Neuron (in vitro differentiated cells): ENCODE data around the gene MEX3D.

Experiments
- H2AFZ ChIP-seq: one replicate; pipeline ENCODE4 v1.6.1; 2013; ENCODE audit warnings: low read depth, mild to moderate bottlenecking, inconsistent platforms, low read length, moderate library complexity
- H3K27me3 ChIP-seq: one replicate; pipeline ENCODE4 v1.6.1; 2013; ENCODE audit warnings: low read length; ENCODE audit not compliant: insufficient read depth
- H3K36me3 ChIP-seq: one replicate; pipeline ENCODE4 v1.6.1; 2013; ENCODE audit warnings: low read length; ENCODE audit not compliant: insufficient read depth
- H3K4me1 ChIP-seq: one replicate; pipeline ENCODE4 v1.6.1; 2013; ENCODE audit warnings: low read length; ENCODE audit not compliant: insufficient read depth
- H3K4me3 ChIP-seq: 2 replicates; pipeline ENCODE4 v1.5.1; 2013; ENCODE audit warnings: mild to moderate bottlenecking, low read length, moderate library complexity
- H3K9me3 ChIP-seq: one replicate; pipeline ENCODE4 v1.6.1; 2013; ENCODE audit warnings: low read length

MEX3D gene

DNA sequence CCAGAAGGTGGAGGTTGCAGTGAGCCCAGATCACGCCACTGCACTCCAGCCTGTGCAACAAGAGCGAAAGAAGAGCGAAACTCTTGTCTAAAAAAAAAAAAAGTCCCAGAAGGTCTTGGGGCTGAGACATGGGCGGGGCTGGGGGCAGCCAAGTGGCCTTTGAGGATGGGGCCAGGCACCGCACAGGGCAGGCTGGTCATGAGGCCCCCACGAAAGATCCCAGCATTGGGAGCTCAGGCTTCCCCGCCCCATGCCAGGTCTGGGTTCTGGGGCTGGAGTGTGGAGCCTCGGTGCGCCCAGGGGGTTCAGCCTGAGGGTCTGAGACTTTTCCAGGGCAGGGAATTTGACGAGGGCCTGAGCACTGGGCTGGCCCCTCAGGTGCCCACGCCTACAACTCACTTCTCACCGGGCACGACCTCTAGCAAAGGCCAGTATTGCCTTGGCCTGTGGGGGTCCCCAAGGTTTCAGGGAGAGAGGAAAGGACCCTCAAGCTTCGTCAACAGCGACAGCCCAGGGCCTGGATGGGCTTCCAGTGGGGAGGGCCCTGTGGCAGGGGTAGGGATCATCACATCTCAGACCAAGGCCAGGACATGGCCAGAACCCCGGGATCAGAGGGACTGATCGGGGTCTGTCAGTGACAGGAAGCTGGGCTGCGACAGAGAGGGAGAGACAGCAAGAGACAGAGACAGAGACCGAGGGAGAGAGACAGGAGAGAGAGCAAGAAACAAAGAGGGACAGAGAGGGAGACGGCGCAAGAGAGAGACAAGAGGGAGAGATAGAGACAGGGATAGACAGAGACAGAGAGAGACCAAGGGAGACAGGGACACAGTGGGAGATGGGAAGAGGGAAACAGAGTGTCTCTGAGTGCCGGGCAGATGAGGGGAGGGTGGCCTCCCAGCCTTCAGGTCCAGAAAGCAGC, 7.5 kb upstream of the MEX3D start:
- Histone ChIP-seq H3K9me3 (no peaks in the 10 kb centered on the region), H3K4me3 (no peak overlapping the region), H3K4me1 (no peaks in the 10 kb centered on the region), H2AFZ (no peak overlapping the region), H3K36me3 (peaks cover 41% of the 10 kb centered on the region), H3K27me3 (no peaks in the 10 kb centered on the region)

DNA sequence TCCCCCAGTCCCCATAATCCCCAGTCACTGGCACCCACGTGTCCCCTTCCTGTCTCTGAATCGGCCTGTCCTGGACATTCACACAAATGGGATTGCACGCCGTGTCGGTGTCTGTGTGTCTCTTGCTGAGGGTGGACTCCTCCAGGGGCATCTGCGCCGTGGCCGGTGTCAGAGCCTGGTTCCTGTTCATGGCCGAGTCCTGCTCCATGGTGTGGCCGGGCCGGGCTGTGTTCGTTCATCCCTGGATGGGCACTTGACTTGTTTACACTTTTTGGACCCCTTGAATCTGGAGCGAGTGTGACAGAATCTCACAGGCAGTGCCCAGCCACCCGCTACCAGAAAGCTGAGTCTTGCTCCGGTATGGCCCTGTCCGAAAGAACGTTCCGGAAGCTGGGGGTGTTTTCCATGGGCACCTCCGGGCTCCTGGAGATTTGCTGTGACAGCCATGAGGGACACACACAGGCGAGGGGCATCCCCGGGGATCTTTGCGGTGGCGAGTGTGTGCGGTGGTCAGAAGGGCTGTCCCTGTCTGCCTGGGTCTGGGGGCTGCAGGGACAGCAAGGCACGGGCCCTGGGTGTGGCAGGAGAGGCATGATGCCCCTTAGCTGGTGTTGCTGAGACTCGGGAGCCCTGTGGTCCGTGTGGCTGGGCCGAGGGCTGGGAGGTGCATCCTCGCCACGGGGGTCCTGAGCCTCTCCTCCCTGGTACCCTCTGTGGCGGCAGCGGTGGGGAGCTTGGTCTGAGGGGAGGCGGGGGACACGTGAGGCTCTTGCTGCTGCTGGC, 6.4 kb upstream of the MEX3D start:
- Histone ChIP-seq H3K9me3 (no peaks in the 10 kb centered on the region), H3K4me3 (no peak overlapping the region), H3K4me1 (no peaks in the 10 kb centered on the region), H3K36me3 (peaks cover 31% of the 10 kb centered on the region), H2AFZ (no peak overlapping the region), H3K27me3 (no peaks in the 10 kb centered on the region)

DNA sequence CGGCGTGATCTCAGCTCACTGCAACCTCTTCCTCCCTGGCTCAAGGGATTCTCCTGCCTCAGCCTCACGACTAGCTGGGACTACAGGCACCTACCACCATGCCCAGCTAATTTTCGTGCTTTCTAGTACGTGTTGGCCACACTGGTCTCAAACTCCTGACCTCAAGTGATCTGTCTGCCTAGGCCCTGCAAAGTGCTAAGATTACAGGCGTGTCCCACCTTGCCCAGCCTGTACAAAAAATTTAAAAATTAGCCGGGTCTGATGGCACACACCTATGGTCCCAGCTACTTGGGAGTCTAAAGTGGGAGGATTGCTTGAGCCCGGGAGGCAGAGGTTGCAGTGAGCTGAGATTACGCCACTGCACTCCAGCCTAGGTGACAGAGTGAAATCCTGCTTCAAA, 4.7 kb upstream of the MEX3D start:
- Histone ChIP-seq H3K27me3 (no peaks in the 10 kb centered on the region), H3K4me3 (no peak overlapping the region), H2AFZ (no peak overlapping the region), H3K9me3 (no peaks in the 10 kb centered on the region), H3K4me1 (peaks cover 2% of the 10 kb centered on the region), H3K36me3 (peaks cover 20% of the 10 kb centered on the region)

DNA sequence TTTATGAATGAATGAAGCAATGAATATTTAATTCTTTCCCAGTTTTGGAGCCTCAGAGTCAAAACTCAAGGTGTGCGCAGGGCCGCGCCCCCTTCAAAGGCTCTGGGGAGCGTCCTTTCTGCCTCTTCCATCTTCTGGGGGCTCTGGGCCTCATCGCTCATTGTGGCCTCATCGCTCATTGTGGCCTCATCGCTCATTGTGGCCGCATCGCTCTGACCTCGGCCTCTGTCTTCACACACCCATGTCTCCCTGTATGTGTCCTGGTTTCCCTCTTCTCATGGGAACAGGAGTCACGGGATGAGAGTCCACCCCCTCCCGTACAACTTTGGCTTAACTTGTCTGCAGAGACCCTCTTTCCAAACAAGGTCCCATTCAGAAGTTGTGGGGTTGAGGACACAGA, 3.2 kb upstream of the MEX3D start:
- Histone ChIP-seq H3K4me1 (peaks cover 2% of the 10 kb centered on the region), H3K9me3 (no peaks in the 10 kb centered on the region), H3K27me3 (no peaks in the 10 kb centered on the region), H3K4me3 (no peak overlapping the region), H3K36me3 (peaks cover 6% of the 10 kb centered on the region), H2AFZ (no peak overlapping the region)

DNA sequence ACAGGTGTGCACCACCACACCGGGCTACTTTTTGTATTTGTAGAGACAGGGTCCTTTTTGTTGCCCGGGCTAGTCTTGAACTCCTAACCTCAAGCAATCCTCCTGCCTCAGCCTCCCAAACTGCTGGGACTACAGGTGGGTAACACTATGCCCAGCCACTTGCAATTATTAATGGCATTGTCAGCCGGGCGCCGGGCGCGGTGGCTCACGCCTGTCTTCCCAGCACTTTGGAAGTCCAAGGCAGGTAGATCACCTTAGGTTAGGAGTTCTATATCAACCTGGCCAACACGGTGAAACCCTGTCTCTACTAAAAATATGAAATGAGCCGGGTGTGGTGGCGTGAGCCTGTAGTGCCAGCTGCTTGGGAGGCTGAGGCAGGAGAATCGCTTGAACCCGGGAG, 2.7 kb upstream of the MEX3D start:
- peaks cover 2% of the 10 kb centered on the region for H3K36me3 ChIP-seq
- no peaks in the 10 kb centered on the region for H3K27me3 ChIP-seq
- no peak overlapping the region for H3K4me3 ChIP-seq
- no peak overlapping the region for H2AFZ ChIP-seq
- H3K4me1 ChIP-seq: peaks cover 6% of the 10 kb centered on the region
- H3K9me3 ChIP-seq: no peaks in the 10 kb centered on the region

DNA sequence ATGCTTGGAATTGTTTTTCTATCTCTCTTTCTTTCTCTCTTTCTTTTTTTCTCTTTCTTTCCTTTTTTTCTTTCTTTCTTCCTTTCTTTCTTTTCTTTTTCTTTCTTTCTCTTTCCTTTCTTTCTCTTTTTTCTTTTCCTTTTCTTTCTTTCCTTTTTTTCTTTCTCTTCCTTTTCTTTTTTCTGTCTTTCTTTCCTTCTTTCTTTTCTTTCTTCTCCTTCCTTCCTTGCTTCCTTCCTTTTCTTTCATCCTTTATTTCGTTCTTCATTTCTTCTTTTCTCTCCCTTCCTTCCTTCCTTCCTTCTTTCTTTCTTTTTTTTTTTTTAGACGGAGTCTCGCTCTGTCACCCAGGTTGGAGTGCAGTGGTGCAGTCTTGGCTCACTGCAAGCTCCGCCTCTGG, 1.9 kb upstream of the MEX3D start:
- H3K4me3 ChIP-seq: no peak overlapping the region
- H3K9me3 ChIP-seq: no peaks in the 10 kb centered on the region
- no peaks in the 10 kb centered on the region for H3K27me3 ChIP-seq
- H2AFZ ChIP-seq: no peak overlapping the region
- peaks cover under 1% of the 10 kb centered on the region for H3K36me3 ChIP-seq
- peaks cover 12% of the 10 kb centered on the region for H3K4me1 ChIP-seq

DNA sequence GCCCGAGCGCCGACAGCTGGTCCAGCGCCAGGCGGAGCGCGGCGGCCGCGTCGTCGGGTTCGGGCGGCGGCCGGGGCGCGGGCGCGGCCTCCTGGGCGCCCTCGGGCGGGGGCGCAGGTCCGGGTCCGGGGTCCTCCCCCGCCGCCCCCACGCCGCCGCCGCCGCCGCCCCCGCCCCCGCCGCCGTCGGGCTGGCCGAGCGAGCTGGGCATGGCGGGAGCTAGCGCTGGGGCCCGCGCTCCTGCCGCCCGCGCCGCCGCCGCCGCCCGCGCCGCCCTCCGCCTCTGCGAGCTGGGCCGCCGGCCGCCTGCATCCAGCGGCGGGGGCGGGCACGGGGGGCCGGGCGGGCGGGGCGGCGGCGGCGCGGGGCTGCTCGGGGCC, 287 bp downstream of the MEX3D start:
- Histone ChIP-seq H3K27me3 (no peaks in the 10 kb centered on the region), H3K36me3 (peaks cover 18% of the 10 kb centered on the region), H3K9me3 (no peaks in the 10 kb centered on the region), H2AFZ (no peak overlapping the region), H3K4me3 (peak overlapping the region; percentile 100), H3K4me1 (peaks cover 12% of the 10 kb centered on the region)

DNA sequence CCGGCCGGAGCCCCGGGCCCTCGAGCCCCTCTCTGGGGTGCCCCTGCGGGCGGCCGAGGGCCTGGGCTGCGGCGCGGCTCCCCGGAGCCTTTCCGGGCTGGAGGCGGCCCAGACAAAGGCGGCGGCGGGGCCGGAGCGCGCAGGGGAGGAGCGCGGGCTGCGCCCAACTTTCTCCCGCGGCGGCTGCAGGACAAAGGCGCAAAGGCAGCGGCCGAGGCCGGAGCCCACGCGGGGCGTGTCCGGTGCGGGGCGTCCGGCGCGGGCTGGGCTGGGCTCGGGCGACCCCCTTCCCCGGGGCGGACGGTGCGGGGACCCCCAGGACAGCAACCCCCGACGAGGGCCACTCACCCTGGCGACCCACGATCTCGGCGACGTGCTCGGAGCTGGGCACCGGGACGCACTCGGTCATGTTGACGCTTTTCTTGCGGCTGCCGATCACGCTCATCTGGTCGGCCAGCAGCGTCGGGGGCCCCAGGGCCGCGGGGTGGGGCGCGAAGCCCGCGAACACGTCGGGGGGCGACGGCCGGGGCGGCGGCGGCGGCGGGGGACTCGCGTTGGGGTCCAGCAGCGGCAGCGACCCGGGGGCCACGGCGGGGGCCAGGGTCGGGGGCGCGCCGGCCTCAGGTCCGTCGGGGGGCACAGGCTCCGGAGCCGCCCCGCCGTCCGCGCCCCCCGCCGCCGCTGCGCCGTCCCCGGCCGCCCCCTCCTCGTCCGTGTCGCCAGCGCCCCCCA, 843 bp downstream of the MEX3D start:
- H2AFZ ChIP-seq: no peak overlapping the region

DNA sequence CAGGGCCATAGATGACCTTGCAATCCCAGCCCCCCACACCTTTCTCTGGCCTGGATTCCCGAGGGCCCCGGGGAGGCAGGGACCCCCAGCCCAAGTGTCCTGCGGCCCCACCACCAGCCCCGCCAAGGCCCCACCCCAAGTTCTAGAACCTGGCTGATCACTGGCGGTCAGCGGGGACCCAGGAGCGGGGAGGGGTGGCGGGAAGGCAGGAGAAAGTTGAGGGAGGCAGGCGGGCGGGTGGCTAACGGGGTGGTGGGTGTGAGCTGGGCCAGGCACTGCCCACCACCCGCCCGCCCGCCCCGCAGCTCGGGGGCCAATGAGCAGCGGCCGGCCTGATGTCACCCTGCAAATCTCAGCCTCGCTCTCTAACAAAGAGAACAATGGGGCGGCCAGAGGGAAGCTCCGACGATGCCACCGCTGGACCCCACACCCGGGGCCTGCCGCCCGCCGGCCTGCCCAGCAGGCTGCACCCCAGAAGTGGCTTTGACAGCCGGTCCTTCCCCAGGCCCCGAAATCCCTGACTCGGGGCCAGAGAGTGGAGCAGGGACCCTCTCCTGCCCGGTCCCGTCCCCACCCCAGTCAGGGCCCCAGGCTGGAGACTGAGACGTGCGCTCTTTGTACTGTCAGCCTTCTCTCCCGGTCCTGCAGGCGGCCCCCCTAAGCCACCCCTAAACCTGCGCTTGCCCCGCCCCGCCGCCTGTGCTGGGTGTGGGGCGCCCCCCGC, 1.6 kb downstream of the MEX3D start:
- Histone ChIP-seq H3K9me3 (no peaks in the 10 kb centered on the region), H3K4me1 (peaks cover 12% of the 10 kb centered on the region), H2AFZ (no peak overlapping the region), H3K27me3 (no peaks in the 10 kb centered on the region), H3K36me3 (peaks cover 22% of the 10 kb centered on the region), H3K4me3 (peak overlapping the region; percentile 100)

More for the DNA sequence above, 843 bp downstream of the MEX3D start:
- Histone ChIP-seq H3K9me3 (no peaks in the 10 kb centered on the region), H3K4me3 (peak overlapping the region; percentile 100), H3K4me1 (peaks cover 12% of the 10 kb centered on the region), H3K27me3 (no peaks in the 10 kb centered on the region), H3K36me3 (peaks cover 22% of the 10 kb centered on the region)

DNA sequence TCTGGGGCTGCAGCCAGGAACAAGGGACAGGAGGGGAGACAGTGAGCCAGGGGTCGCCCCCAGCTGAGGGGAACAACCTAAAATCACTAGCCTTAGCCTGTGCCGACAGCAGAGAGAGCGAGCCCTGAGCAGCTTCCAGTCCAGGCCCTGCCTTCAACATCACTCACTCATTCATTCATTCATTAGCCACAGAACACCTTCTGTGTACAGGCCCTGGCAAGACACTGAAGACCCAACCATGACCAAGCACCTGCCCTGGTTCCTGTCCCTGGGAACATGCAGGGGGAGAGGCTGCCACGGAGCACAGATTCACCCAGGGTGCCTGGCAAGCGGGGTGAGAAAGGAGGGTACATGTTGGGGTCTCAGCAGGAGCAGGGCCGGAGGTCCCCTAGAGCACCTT, 4.9 kb downstream of the MEX3D start:
- no peaks in the 10 kb centered on the region for H3K9me3 ChIP-seq
- peaks cover 16% of the 10 kb centered on the region for H3K4me1 ChIP-seq
- no peak overlapping the region for H2AFZ ChIP-seq
- peaks cover 31% of the 10 kb centered on the region for H3K36me3 ChIP-seq
- H3K27me3 ChIP-seq: no peaks in the 10 kb centered on the region
- no peak overlapping the region for H3K4me3 ChIP-seq

DNA sequence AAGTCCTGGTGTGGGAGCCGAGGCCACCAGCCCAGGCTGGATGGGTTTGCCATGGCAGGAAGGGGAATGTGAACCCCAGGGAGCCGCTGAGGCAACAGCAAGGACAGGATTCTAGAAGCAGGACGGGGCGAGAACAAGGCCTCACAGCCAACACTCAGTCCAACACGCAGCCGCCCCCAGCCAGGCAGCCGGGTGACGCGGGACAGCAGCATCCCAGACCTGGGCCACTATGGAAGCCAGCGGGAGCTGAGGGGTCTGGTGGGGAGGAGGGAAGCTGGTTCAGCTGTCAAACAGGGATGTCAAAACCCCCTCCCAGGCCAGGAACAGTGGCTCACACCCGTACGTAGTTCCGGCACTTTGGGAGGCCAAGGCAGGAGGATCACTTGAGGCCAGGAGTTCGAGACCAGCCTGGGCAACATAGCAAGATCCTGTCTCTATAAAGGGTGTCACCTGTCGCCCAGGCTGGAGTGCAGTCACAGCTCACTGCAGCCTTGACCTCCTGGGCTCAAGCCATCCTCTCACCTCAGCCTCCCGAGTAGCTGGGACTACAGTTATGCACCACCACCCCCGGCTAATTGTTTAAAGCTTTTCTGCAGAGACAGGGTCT, 6.8 kb downstream of the MEX3D start:
- Histone ChIP-seq H3K4me3 (no peak overlapping the region), H3K27me3 (no peaks in the 10 kb centered on the region), H3K9me3 (peaks cover 3% of the 10 kb centered on the region), H3K36me3 (peaks cover 39% of the 10 kb centered on the region), H3K4me1 (peaks cover 19% of the 10 kb centered on the region), H2AFZ (no peak overlapping the region)

DNA sequence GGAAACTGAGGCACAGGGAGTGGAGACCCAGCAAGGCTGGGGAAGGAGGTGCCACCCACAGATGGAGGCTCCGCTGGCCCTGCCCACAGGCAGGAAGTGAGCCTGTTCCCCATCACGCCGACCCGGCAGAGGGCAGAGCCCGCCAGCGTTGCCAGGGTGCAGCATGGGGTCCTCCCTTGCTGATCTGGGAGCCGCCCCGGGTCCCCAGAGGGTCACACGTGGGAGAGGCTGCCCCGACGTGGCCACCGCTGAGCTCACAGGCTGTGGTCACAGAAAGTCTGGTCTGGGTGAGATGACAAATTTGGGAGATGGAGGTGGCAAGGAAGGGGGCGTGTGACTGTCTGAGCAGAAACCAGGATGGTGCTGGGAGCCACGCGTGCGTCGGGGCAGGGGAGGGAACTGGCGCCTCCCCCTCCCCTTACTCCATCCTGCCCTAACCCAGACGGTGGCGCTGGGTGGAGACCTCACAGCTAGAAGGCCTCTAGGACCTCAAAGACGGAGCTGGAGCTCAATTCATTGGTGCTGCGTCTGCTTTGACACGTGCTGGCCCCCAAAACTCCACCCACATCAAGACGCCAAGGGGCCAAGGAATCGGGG, 7.7 kb downstream of the MEX3D start:
- Histone ChIP-seq H2AFZ (no peak overlapping the region), H3K36me3 (peaks cover 49% of the 10 kb centered on the region), H3K4me3 (no peak overlapping the region), H3K9me3 (peaks cover 3% of the 10 kb centered on the region), H3K27me3 (no peaks in the 10 kb centered on the region), H3K4me1 (peaks cover 10% of the 10 kb centered on the region)
